Trophoblast cell (in vitro differentiated cells and primary cell): ENCODE measurements around the gene SLC35A4.
"Not testable (repeated sequence)": the region's sequence is repeated elsewhere in the genome, so short reads cannot be mapped to it uniquely, and the experiment has no call there.

Experiments used
- DNase-seq, 2 donors: peaks; one replicate each; pipeline ENCODE4 v3.0.0-alpha.2; 2016
- H2AFZ ChIP-seq: 2 replicates; pipeline ENCODE4 v1.6.1; 2013; ENCODE audit warnings: low read length, moderate library complexity, mild to moderate bottlenecking; ENCODE audit not compliant: insufficient read depth, poor library complexity
- H2AK5ac ChIP-seq: 2 replicates; pipeline ENCODE4 v1.6.1; 2013; ENCODE audit warnings: mild to moderate bottlenecking, low read length
- H2BK120ac ChIP-seq: 2 replicates; pipeline ENCODE4 v1.6.1; 2013; ENCODE audit warnings: low read length, mild to moderate bottlenecking, moderate library complexity; ENCODE audit not compliant: insufficient read depth, poor library complexity
- H2BK12ac ChIP-seq: 2 replicates; pipeline ENCODE4 v1.6.1; 2013; ENCODE audit warnings: mild to moderate bottlenecking, low read length, moderate library complexity
- H2BK5ac ChIP-seq: 2 replicates; pipeline ENCODE4 v1.6.1; 2013; ENCODE audit warnings: low read length, low read depth, moderate library complexity, mild to moderate bottlenecking; ENCODE audit not compliant: poor library complexity
- H3K14ac ChIP-seq: 2 replicates; pipeline ENCODE4 v1.6.1; 2013; ENCODE audit warnings: mild to moderate bottlenecking, low read length
- H3K18ac ChIP-seq: 2 replicates; pipeline ENCODE4 v1.6.1; 2013; ENCODE audit warnings: mild to moderate bottlenecking, low read length
- H3K23ac ChIP-seq: 2 replicates; pipeline ENCODE4 v1.6.1; 2013; ENCODE audit warnings: low read length
- H3K27ac ChIP-seq: 2 replicates; pipeline ENCODE4 v1.5.1; 2013; ENCODE audit warnings: low read depth, mild to moderate bottlenecking, inconsistent platforms, low read length, moderate library complexity
- H3K27me3 ChIP-seq: 2 replicates; pipeline ENCODE4 v1.6.1; 2013; ENCODE audit warnings: inconsistent platforms, mild to moderate bottlenecking, low read length, moderate library complexity; ENCODE audit not compliant: insufficient read depth
- H3K36me3 ChIP-seq, 2 experiments: 1 replicate in 1 of 2; 2 replicates in 1 of 2; pipeline ENCODE4 v1.6.1; 2013; ENCODE audit warnings: low read length in 2 of 2, mild to moderate bottlenecking in 2 of 2, moderate library complexity in 1 of 2; ENCODE audit not compliant: insufficient read depth in 2 of 2, control insufficient read depth in 1 of 2
- H3K4ac ChIP-seq: 2 replicates; pipeline ENCODE4 v1.6.1; 2013; ENCODE audit warnings: low read depth, mild to moderate bottlenecking, low read length, moderate library complexity
- H3K4me1 ChIP-seq, 2 experiments: 1 replicate in 1 of 2; 2 replicates in 1 of 2; pipeline ENCODE4 v1.6.1; 2013; ENCODE audit warnings: low read length in 2 of 2, mild to moderate bottlenecking in 2 of 2, moderate library complexity in 1 of 2; ENCODE audit not compliant: insufficient read depth in 2 of 2, control insufficient read depth in 1 of 2
- H3K4me2 ChIP-seq: 2 replicates; pipeline ENCODE4 v1.6.1; 2013; ENCODE audit warnings: inconsistent platforms, mild to moderate bottlenecking, low read length, moderate library complexity
- H3K4me3 ChIP-seq: 2 replicates; pipeline ENCODE4 v1.5.1; 2013; ENCODE audit warnings: mild to moderate bottlenecking, low read depth, low read length, inconsistent platforms
- H3K79me1 ChIP-seq: one replicate; pipeline ENCODE4 v1.6.1; 2013; ENCODE audit warnings: low read length
- H3K79me2 ChIP-seq: 2 replicates; pipeline ENCODE4 v1.6.1; 2013; ENCODE audit warnings: low read length, mild to moderate bottlenecking; ENCODE audit not compliant: control insufficient read depth, insufficient read depth, poor library complexity
- H3K9ac ChIP-seq: 2 replicates; pipeline ENCODE4 v1.6.1; 2013; ENCODE audit warnings: mild to moderate bottlenecking, low read length
- H3K9me3 ChIP-seq: 2 replicates; pipeline ENCODE4 v1.6.1; 2013; ENCODE audit warnings: low read depth, mild to moderate bottlenecking, control low read depth, inconsistent platforms, low read length; ENCODE audit not compliant: insufficient read depth
- H4K12ac ChIP-seq: 2 replicates; pipeline ENCODE4 v1.6.1; 2013; ENCODE audit warnings: low read depth, mild to moderate bottlenecking, low read length, moderate library complexity
- H4K8ac ChIP-seq: 2 replicates; pipeline ENCODE4 v1.6.1; 2013; ENCODE audit warnings: low read depth, mild to moderate bottlenecking, low read length, moderate library complexity
- H4K91ac ChIP-seq: one replicate; pipeline ENCODE4 v1.6.1; 2013; ENCODE audit warnings: low read depth, mild to moderate bottlenecking, low read length, moderate library complexity
- WGBS: extraction: QIAGEN DNeasy Blood & Tissue Kit; methylation state at CpG from one replicate; pipeline ENCODE4 v1.1.7; 2013; ENCODE audit warnings: missing lambda C conversion rate; ENCODE audit not compliant: insufficient read length, insufficient coverage; ENCODE audit errors: extremely low coverage; 5-methylcytosine and 5-hydroxymethylcytosine counted together

SLC35A4 gene

GRCh38 chr5:140602147-140602546 lies 37.5 kb downstream of the SLC35A4 start:
- H3K4me2 ChIP-seq: no peak overlapping the region
- no peaks in the 10 kb centered on the region for H3K79me2 ChIP-seq
- no peak overlapping the region for H3K14ac ChIP-seq
- H2BK120ac ChIP-seq: no peak overlapping the region
- H4K8ac ChIP-seq: no peak overlapping the region
- no peak overlapping the region for H2AK5ac ChIP-seq
- DNase-seq: no peak
- no peak overlapping the region for H3K9ac ChIP-seq
- H2AFZ ChIP-seq: no peak overlapping the region
- no peak overlapping the region for H3K18ac ChIP-seq
- WGBS: no CpG with 5 or more reads among the region's 4 CpGs
- H3K79me1 ChIP-seq: no peaks in the 10 kb centered on the region
- no peak overlapping the region for H4K91ac ChIP-seq
- no peak overlapping the region for H4K12ac ChIP-seq
- no peaks in the 10 kb centered on the region for H3K27me3 ChIP-seq
- no peak overlapping the region for H3K4ac ChIP-seq
- H2BK5ac ChIP-seq: no peak overlapping the region
- H3K4me1 ChIP-seq: no peaks in the 10 kb centered on the region
- H3K27ac ChIP-seq: no peak overlapping the region
- no peak overlapping the region for H2BK12ac ChIP-seq
- H3K36me3 ChIP-seq: no peaks in the 10 kb centered on the region
- no peak overlapping the region for H3K4me3 ChIP-seq
- H3K9me3 ChIP-seq: no peaks in the 10 kb centered on the region
- no peak overlapping the region for H3K23ac ChIP-seq

GRCh38 chr5:140603446-140603698 lies 38.7 kb downstream of the SLC35A4 start:
- not testable (repeated sequence) for H3K14ac ChIP-seq, DNase-seq, H3K79me2 ChIP-seq, H3K79me1 ChIP-seq, H2BK12ac ChIP-seq, H3K4me3 ChIP-seq, H2BK5ac ChIP-seq, H3K9ac ChIP-seq, H3K4me1 ChIP-seq, H3K18ac ChIP-seq, H3K4me2 ChIP-seq, H3K9me3 ChIP-seq, H3K27me3 ChIP-seq, H3K23ac ChIP-seq, H4K12ac ChIP-seq, H2AK5ac ChIP-seq, H4K91ac ChIP-seq, H2BK120ac ChIP-seq, H2AFZ ChIP-seq, H3K4ac ChIP-seq, H3K36me3 ChIP-seq, H4K8ac ChIP-seq, H3K27ac ChIP-seq
- WGBS: no CpG with 5 or more reads among the region's 4 CpGs

GRCh38 chr5:140603734-140604133 lies 39.1 kb downstream of the SLC35A4 start:
- H3K27me3 ChIP-seq: no peaks in the 10 kb centered on the region
- no peak overlapping the region for H3K14ac ChIP-seq
- no peak overlapping the region for H2BK120ac ChIP-seq
- H4K8ac ChIP-seq: no peak overlapping the region
- H3K4me3 ChIP-seq: no peak overlapping the region
- H3K79me1 ChIP-seq: no peaks in the 10 kb centered on the region
- no peak for DNase-seq
- no peak overlapping the region for H3K18ac ChIP-seq
- no peak overlapping the region for H3K4ac ChIP-seq
- H3K4me2 ChIP-seq: no peak overlapping the region
- H2BK12ac ChIP-seq: no peak overlapping the region
- no peak overlapping the region for H2AK5ac ChIP-seq
- H3K27ac ChIP-seq: no peak overlapping the region
- no peak overlapping the region for H3K9ac ChIP-seq
- no peak overlapping the region for H4K91ac ChIP-seq
- no peak overlapping the region for H2BK5ac ChIP-seq
- H3K36me3 ChIP-seq: no peaks in the 10 kb centered on the region
- no peaks in the 10 kb centered on the region for H3K4me1 ChIP-seq
- no peaks in the 10 kb centered on the region for H3K79me2 ChIP-seq
- H3K23ac ChIP-seq: no peak overlapping the region
- H3K9me3 ChIP-seq: no peaks in the 10 kb centered on the region
- WGBS: no CpG with 5 or more reads among the region's 2 CpGs
- H2AFZ ChIP-seq: no peak overlapping the region
- H4K12ac ChIP-seq: no peak overlapping the region

- Histone ChIP-seq H3K23ac (no peak overlapping the region), H2BK120ac (no peak overlapping the region), H4K8ac (no peak overlapping the region)
These were observed 41.3 kb downstream of the SLC35A4 start for GRCh38 chr5:140605879-140606278.

DNA sequence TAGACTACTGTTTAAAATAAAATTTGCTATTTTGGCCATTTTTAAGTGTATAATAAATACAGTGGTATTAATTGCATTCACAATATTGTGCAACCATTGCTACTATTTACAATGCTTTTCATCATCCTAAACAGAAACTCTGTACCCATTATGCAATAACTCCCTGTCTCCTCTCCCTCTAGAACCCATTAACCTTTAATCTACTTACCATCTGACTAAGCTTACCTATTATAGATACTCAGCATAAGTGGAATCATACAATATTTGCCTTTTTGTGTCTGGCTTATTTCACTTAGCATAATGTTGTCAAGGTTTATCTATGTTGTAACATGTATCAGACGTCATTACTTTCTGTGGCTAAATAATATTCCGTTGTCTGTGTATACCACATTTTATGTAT lies 42.4 kb downstream of the SLC35A4 start:
- Histone ChIP-seq H3K14ac (no peak overlapping the region), H4K91ac (no peak overlapping the region), H3K4me2 (no peak overlapping the region), H2BK12ac (no peak overlapping the region), H3K27me3 (no peaks in the 10 kb centered on the region), H2BK120ac (no peak overlapping the region), H3K4ac (no peak overlapping the region), H3K27ac (no peak overlapping the region), H3K9me3 (peaks cover 7% of the 10 kb centered on the region), H3K23ac (no peak overlapping the region), H3K18ac (no peak overlapping the region), H3K79me2 (no peaks in the 10 kb centered on the region), H3K36me3 (no peaks in the 10 kb centered on the region), H3K4me1 (no peaks in the 10 kb centered on the region), H2AFZ (no peak overlapping the region), H4K8ac (no peak overlapping the region), H3K9ac (no peak overlapping the region), H3K79me1 (no peaks in the 10 kb centered on the region), H2AK5ac (no peak overlapping the region), H2BK5ac (no peak overlapping the region), H4K12ac (no peak overlapping the region), H3K4me3 (no peak overlapping the region)
- no CpG with 5 or more reads among the region's 2 CpGs for WGBS
- DNase-seq: no peak

More at GRCh38 chr5:140605879-140606278, 41.3 kb downstream of the SLC35A4 start:
- WGBS: no CpG with 5 or more reads among the region's 3 CpGs
- H3K18ac ChIP-seq: no peak overlapping the region
- no peak overlapping the region for H4K12ac ChIP-seq
- H2AFZ ChIP-seq: no peak overlapping the region
- H2BK12ac ChIP-seq: no peak overlapping the region
- H3K79me1 ChIP-seq: no peaks in the 10 kb centered on the region
- no peak overlapping the region for H3K14ac ChIP-seq
- H2BK5ac ChIP-seq: no peak overlapping the region
- H2AK5ac ChIP-seq: no peak overlapping the region
- peak in 1 of 2 donors; percentile 44 for DNase-seq
- H3K9me3 ChIP-seq: peaks cover 7% of the 10 kb centered on the region
- H3K36me3 ChIP-seq: no peaks in the 10 kb centered on the region
- no peaks in the 10 kb centered on the region for H3K4me1 ChIP-seq
- H3K9ac ChIP-seq: no peak overlapping the region
- no peaks in the 10 kb centered on the region for H3K79me2 ChIP-seq
- H3K27me3 ChIP-seq: no peaks in the 10 kb centered on the region
- no peak overlapping the region for H3K4me2 ChIP-seq
- H3K27ac ChIP-seq: no peak overlapping the region
- no peak overlapping the region for H4K91ac ChIP-seq
- H3K4ac ChIP-seq: no peak overlapping the region
- no peak overlapping the region for H3K4me3 ChIP-seq
